HG02884 (cell line): ENCODE results near the gene CYBRD1.
"Not testable (repeated sequence)": the region's sequence is repeated elsewhere in the genome, so short reads cannot be mapped to it uniquely, and the experiment has no call there.

Experiments
- ATAC-seq: cut with Tn5 transposase; IDR thresholded peaks from one replicate; pipeline ENCODE4 v1.9.1; 2021; ENCODE audit warnings: mild to moderate bottlenecking, moderate library complexity; ENCODE audit not compliant: unreplicated experiment

CYBRD1 gene

GRCh38 chr2:171515672-171516298, 6.5 kb upstream of the CYBRD1 start:
- ATAC-seq = no peak

GRCh38 chr2:171516793-171517192, 5.5 kb upstream of the CYBRD1 start:
- no peak for ATAC-seq

DNA sequence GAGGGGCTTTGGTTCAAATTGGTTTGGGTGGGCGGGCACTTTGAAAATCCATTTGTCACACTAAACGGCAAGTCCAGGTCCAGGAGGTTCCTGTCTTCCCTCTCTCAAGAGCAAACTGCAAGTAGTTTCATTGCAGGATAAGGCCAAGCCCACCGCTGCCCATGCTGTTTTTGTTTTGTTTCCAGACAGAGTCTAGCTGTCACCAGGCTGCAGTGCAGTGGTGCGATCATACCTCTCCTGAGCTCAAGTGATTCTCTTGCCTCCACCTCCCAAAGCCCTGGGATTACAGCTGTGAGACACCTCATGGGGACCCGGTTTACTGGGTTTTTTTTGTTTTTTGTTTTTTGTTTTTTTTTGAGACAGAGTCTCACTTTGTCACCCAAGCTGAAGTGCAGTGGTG, 1.8 kb upstream of the CYBRD1 start:
- ATAC-seq = no peak

GRCh38 chr2:171521361-171522051, 768 bp upstream of the CYBRD1 start:
- no peak for ATAC-seq

DNA sequence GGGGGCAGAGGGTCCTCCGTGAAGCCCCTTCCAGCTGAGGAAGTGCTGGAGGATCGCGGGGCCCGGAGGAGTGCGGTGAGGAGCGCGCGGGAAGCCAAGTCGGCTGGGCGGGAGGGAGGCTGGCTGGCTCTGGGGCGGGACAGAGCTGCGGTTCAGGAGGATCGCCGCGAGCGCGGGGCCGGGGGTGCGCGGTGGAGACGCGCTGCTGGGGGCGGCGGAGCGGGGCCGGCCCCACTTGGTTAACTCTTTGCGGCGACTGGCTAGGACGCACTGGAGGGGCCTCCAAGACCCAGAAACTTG, 464 bp downstream of the CYBRD1 start:
- ATAC-seq = peak; percentile 15

- peak; percentile 34 for ATAC-seq
These were observed 1.1 kb downstream of the CYBRD1 start for GRCh38 chr2:171523088-171524017.

GRCh38 chr2:171524018-171524401, 1.7 kb downstream of the CYBRD1 start:
- ATAC-seq = no peak

DNA sequence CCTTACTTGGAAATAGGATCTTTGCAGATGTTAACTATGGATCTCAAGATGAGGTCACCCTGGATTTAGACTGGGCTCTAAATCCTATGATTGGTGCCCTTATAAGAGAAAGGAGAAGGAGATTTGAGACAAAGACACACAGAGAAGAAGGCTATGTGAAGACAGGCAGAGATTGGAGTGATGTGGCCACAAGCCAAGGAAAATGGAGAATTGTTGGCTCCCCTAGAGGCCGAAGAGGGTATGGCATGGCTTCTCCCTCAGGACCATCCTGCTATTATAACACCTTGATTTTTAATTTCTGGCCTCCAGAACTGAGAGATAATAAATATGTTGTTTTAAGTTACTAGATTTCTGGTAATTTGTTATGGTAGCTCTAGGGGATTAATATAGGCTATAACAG, 7.6 kb downstream of the CYBRD1 start:
- ATAC-seq = no peak

DNA sequence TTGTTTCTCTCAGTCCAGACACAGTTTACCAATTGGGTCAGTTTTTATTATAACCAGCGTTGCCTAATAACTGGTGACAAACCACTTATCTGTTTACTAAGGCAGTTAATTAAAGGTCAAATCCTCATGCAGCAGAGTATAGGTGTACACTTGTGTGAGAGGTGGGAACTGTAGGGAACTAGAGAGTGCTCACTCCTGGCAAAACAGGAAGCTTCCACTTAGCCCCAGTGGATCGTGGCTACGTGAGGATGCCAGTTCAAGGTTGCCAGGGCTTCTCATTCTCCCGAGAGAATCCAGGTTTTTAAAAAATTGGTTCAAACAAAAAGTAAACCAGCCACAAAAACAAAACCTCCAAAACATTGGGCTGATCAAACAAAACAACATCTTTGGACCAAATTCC, 8.1 kb downstream of the CYBRD1 start:
- no peak for ATAC-seq

DNA sequence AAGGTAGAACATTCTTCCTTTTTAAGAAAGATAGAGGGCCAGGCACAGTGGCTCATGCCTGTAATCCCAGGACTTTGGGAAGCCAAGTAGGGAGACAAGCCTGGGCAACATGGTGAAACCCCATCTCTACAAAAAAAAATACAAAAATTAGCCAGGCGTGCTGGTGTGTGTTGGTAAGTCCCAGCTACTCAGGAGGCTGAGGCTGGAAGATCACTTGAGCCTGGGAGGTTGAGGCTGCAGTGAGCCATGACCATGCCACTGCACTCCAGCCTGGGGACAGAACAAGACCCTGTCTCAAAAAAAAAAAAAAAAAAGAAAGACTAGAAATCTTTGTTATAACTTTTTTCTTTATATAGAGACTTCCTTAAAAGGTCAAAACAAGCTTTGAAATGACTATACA, 8.6 kb downstream of the CYBRD1 start:
- not testable (repeated sequence) for ATAC-seq

- ATAC-seq = no peak
These were observed 9.0 kb downstream of the CYBRD1 start for GRCh38 chr2:171531291-171531690.

DNA sequence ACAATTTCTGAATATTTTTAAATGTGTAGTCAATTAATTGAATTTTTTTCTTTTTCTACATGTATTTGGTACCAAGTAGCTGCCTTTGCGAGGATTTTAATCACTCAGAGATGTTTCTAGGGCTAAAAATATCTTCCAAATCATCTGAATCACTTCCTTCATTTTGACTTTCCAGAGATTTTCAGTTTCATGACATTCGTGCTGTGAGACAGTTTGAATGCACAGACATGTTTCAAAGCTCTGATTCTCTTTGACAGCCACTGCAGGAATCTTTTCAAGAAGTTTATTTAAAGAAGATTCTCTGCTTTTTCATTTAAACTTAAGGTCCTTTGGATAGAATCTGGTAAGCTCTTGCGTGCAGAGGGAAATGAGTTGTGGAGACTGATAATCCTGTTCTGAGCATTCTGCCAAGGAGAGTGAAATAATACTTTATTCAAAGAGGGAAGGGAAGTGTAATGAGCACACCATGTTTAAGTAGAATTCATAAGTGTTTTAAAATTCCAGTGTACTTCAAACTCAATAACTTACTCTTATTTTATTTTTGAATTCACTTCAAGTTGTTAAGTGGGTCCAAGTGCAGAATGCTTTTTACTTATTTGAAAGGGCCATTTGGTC, 9.7 kb downstream of the CYBRD1 start:
- ATAC-seq = no peak

GRCh38 chr2:171533331-171533730, 11.1 kb downstream of the CYBRD1 start:
- ATAC-seq = no peak

DNA sequence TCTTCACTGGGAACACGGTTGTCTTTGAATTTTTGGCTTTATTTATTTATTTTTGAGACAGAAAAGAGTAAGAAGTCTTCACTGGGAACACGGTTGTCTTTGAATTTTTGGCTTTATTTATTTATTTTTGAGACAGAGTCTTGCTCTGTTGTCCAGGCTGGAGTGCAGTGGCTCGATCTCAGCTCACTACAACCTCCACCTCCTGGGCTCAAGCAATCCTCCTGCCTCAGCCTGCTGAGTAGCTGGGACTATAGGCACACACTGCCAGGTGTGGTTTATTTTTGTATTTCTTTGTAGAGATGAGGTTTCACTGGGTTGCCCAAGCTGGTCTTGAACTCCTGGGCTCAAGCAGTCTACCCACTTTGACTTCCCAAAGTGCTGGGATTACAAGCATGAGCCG, 13.3 kb downstream of the CYBRD1 start:
- not testable (repeated sequence) for ATAC-seq

DNA sequence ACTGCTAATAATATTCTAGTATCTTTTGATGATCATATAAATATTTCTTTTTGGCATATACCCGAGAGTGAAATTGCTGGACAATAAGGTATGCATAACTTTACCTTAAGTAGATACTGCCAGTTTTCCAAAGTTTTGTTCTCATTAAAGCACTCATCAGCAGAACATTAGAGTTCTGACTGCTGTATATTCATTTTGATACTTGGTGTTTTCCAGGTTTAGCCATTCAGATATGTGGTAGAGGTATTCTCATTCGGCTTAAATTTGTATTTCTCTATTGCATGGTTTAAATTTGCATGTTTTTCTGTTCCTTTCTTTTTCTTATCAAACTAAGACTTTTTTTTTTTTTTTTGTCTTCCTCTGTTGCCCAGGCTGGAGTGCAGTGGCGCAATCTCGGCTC, 18.2 kb downstream of the CYBRD1 start:
- no peak for ATAC-seq

DNA sequence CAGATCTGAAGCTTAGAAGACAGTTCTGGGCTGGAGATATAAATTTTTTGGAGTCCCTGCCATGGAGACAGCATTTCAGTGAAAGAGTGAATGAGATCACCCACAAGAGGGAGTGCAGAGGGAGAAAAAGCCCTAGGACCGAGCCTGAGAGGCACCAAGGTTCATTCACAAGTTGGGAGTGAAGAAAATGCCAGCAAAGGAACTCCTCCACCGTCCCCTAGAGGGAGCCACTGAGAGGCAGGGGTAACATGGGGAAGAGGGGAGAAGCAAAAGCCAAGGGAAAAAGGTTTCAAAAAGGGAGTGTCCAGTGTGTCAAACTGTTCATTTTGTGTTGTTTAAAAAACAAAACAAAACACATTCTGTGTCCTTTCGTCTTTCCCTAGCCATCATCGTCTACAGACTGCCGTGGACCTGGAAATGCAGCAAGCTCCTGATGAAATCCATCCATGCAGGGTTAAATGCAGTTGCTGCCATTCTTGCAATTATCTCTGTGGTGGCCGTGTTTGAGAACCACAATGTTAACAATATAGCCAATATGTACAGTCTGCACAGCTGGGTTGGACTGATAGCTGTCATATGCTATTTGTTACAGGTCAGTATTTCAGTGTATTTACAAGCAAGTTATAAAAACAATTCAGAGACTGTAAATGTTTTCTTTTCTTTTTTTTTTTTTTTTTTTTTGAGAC, 19.1 kb downstream of the CYBRD1 start:
- no peak for ATAC-seq

- no peak for ATAC-seq
These were observed 22.8 kb downstream of the CYBRD1 start for GRCh38 chr2:171545086-171545485.

- no peak for ATAC-seq
These were observed 25.0 kb downstream of the CYBRD1 start for GRCh38 chr2:171547256-171547655.

DNA sequence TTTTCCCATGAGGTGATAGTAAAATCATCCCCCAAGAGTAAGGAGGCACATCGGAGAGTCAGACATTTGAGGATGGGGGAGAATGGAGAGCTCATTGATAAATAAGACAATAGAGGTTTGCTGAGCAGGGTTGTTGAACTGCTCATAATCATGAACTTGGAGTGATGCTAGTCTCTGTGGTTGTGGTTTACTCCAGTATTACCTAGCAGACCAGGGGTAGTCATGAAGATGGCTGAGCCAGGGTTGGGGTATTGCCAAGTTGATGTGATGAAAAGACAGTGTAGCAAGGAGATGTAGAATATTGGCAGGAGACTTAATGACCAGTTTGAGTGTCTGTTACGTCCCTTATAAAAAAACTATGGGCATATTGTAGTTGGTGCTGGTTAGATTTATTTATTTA, 25.4 kb downstream of the CYBRD1 start:
- ATAC-seq = no peak

DNA sequence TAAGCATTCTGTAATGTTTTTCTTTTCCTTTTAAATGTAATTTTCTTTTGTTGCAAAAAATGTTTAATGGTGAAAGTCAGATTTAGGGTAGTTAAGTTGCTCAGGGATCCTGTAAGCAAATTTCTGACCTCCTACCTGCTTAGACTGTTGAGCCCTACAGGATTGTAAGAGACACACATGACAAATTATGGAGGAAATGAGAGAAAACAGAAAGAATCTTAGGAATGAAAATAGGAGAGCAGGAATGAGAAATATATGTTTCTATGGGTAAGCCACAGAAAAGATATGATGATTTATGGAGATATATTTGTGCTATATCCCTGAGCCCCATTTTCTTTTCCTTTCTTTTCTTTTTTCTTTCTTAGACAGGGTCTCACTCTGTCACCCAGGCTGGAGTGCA, 28.3 kb downstream of the CYBRD1 start:
- no peak for ATAC-seq

DNA sequence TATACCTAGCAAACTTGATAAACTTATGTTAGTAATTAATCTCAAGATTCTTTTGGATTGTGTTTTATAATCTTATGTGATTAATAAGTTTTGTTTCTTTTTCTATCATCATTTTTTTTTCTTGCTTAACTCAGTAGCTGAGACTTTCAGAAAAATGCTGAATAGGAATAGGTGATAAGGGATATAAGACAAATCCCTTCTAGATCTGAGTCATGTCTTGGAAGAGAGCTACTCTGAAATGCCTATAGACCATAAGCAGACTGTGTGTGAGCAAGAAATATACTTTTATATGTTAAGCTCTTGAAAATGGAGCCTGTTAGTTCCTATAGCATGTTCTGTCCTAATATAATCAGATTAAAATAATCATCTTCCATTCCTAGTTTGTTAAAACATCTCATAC, 29.6 kb downstream of the CYBRD1 start:
- ATAC-seq = no peak
